NT2/D1 (cell line): ENCODE data around the gene SFTPB.

Experiments used
- SUZ12 ChIP-seq: IDR thresholded peaks from 2 replicates; pipeline ENCODE4 v1.6.1; 2011; ENCODE audit not compliant: insufficient read length, insufficient read depth; ENCODE audit errors: extremely low read depth
- YY1 ChIP-seq: IDR thresholded peaks from 2 replicates; pipeline ENCODE4 v1.6.1; 2011; ENCODE audit not compliant: insufficient read length, insufficient read depth
- ZNF274 ChIP-seq: IDR thresholded peaks from 2 replicates; pipeline ENCODE4 v1.6.1; 2011; ENCODE audit warnings: mild to moderate bottlenecking, low read depth, low read length

DNA sequence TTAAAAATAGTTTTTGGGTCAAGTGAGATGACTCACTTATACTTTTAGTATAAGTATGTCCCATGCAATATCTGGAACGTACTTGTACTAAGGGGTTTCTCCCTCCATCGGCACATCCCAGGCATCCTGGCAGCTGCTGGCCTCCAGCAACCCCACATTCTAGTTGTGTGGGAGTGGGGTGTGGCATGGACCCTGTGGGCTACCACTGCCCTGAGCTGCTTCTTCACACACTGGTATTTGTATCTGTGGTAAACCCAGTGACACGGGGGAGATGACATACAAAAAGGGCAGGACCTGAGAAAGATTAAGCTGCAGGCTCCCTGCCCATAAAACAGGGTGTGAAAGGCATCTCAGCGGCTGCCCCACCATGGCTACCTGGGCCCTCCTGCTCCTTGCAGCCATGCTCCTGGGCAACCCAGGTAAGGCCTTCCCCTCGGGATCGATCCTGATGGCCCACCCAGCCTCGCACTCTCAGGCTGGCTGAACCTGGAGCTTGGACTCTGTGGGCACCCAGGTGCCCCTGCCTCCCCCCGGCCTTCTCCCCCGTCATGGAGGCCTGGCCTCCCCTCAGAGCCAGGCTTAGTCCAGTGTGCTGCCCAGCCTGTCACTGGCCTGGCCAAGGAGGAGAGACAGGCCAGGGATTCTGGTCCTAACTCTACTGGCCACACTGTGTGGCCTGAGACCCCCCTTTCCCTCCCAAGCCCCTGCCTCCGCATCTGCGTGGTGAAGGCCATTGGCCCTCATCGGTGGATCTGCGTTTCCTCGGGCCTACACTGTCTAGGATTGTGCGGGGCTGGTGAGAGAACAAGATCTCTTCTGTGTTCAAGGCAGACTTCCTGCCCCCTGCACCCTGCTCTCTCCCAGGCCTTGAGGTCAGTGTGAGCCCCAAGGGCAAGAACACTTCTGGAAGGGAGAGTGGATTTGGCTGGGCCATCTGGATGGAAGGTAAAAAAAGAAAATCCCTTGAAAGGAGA is 26.3 kb upstream of the SFTPB start, which contains the start of gene GNLY:
- no peak for TF ChIP-seq YY1
- no peak for TF ChIP-seq SUZ12
- TF ChIP-seq ZNF274 = no peak
